SK-N-SH (cell line): ENCODE data around the gene SRD5A1. TPM values are rescaled to one million over a fixed set of nuclear protein-coding genes. Genes with fewer than 3 reads are reported as not detected.

Experiments
- CTCF ChIA-PET: fragments of 300-600, 350-600 bp; formaldehyde crosslinking; extraction: SDS; loops from one replicate; lab custom pipeline; 2021; lab: Yijun Ruan, JAX
- POLR2A ChIA-PET: fragments of 350-600 bp; sonication (Branson Sonifier 250); formaldehyde crosslinking; extraction: SDS; loops from one replicate; lab custom pipeline; 2020; ENCODE audit warnings: antibody characterized with exemption, inconsistent platforms; lab: Yijun Ruan, JAX
- DNase-seq: peaks from one replicate; pipeline ENCODE4 v3.0.0; 2012
- H2AFZ ChIP-seq: fragments of 200-600 bp; sonication (generic); 2 replicates; pipeline ENCODE4 v1.8.1; 2016; ENCODE audit warnings: antibody characterized with exemption, mild to moderate bottlenecking, low read depth
- H3F3A ChIP-seq: fragments of 200-600 bp; sonication (generic); replicated peaks from 2 replicates; pipeline ENCODE3; 2016; ENCODE audit warnings: antibody characterized with exemption, mild to moderate bottlenecking; ENCODE audit not compliant: insufficient read depth
- H3K27ac ChIP-seq, 2 experiments: fragments of 200-500 bp in 1 of 2; fragments of 200-600 bp in 1 of 2; sonication (Bioruptor generic) in 1 of 2; sonication (generic), shearing (Covaris generic) in 1 of 2; 2 replicates each; pipeline versions ENCODE4 v1.5.1 to v1.6.1; 2014 to 2016; ENCODE audit warnings: low read depth in 2 of 2, inconsistent platforms in 1 of 2, low read length in 1 of 2, mild to moderate bottlenecking in 1 of 2, mixed read lengths in 1 of 2
- H3K27me3 ChIP-seq: fragments of 200-600 bp; sonication (generic), shearing (Covaris generic); 2 replicates; pipeline ENCODE4 v1.6.1; 2016; ENCODE audit warnings: mixed run types; ENCODE audit not compliant: insufficient read depth
- H3K36me3 ChIP-seq, 2 experiments: fragments of 200-500 bp in 1 of 2; fragments of 200-600 bp in 1 of 2; sonication (Bioruptor generic) in 1 of 2; sonication (generic) in 1 of 2; replicated peaks in 1 of 2; 2 replicates each; pipeline versions ENCODE3 to v1.5.1; 2014 to 2016; ENCODE audit warnings: low read length in 1 of 2, mild to moderate bottlenecking in 1 of 2; ENCODE audit not compliant: insufficient read depth in 2 of 2, control insufficient read depth in 1 of 2
- H3K4me1 ChIP-seq, 2 experiments: fragments of 200-500 bp in 1 of 2; fragments of 200-600 bp in 1 of 2; sonication (Bioruptor generic) in 1 of 2; sonication (generic), shearing (Covaris generic) in 1 of 2; 2 replicates each; pipeline versions ENCODE4 v1.5.1 to v1.6.1; 2014 to 2016; ENCODE audit warnings: low read depth in 1 of 2, low read length in 1 of 2, mixed run types in 1 of 2; ENCODE audit not compliant: insufficient read depth in 2 of 2, control insufficient read depth in 1 of 2
- H3K4me2 ChIP-seq: fragments of 200-600 bp; sonication (generic), shearing (Covaris generic); 2 replicates; pipeline ENCODE4 v1.6.1; 2017; ENCODE audit warnings: mixed run types
- H3K4me3 ChIP-seq, 2 experiments: fragments of 200-500 bp in 1 of 2; fragments of 200-600 bp in 1 of 2; sonication (Bioruptor generic) in 1 of 2; sonication (generic), shearing (Covaris generic) in 1 of 2; 2 replicates each; pipeline versions ENCODE4 v1.5.1 to v1.8.1; 2014 to 2016; ENCODE audit warnings: low read depth in 2 of 2, inconsistent platforms in 1 of 2, low read length in 1 of 2, mild to moderate bottlenecking in 1 of 2, mixed read lengths in 1 of 2, moderate library complexity in 1 of 2
- H3K79me2 ChIP-seq: fragments of 200-600 bp; sonication (generic); 2 replicates; pipeline ENCODE4 v1.8.1; 2017; ENCODE audit warnings: mild to moderate bottlenecking; ENCODE audit not compliant: insufficient read depth
- H3K9ac ChIP-seq: fragments of 200-600 bp; sonication (generic); 2 replicates; pipeline ENCODE4 v1.6.1; 2017; ENCODE audit warnings: mixed run types
- H3K9me2 ChIP-seq: fragments of 200-600 bp; sonication (generic); 2 replicates; pipeline ENCODE4 v1.6.1; 2017; ENCODE audit warnings: mixed run types
- H3K9me3 ChIP-seq: fragments of 200-600 bp; sonication (generic); 2 replicates; pipeline ENCODE4 v1.6.1; 2017; ENCODE audit warnings: mixed run types, mild to moderate bottlenecking, moderate library complexity
- H4K20me1 ChIP-seq: fragments of 200-600 bp; sonication (generic); 2 replicates; pipeline ENCODE4 v1.6.1; 2017; ENCODE audit warnings: mild to moderate bottlenecking, mixed run types; ENCODE audit not compliant: insufficient read depth
- CHD2 ChIP-seq: fragments of 150-350 bp; IDR thresholded peaks from 2 replicates; pipeline ENCODE4 v1.6.1; 2018; ENCODE audit warnings: low read length; ENCODE audit not compliant: partially characterized antibody
- EP300 ChIP-seq, 2 experiments: IDR thresholded peaks; 2 replicates each; pipeline versions ENCODE4 v1.4.0 to v1.6.1; 2012; ENCODE audit warnings: borderline replicate concordance in 1 of 2, low read depth in 1 of 2, low read length in 1 of 2
- FOXJ3 ChIP-seq: sonication (generic); formaldehyde crosslinking; IDR thresholded peaks from 2 replicates; pipeline ENCODE4 v1.5.1; 2020; ENCODE audit warnings: mild to moderate bottlenecking, missing genetic modification reagents
- FOXM1 ChIP-seq: IDR thresholded peaks from 2 replicates; pipeline ENCODE4 v1.4.0; 2012; ENCODE audit warnings: low read depth, mild to moderate bottlenecking
- GATA2 ChIP-seq: sonication (generic); formaldehyde crosslinking; IDR thresholded peaks from 2 replicates; pipeline ENCODE4 v1.5.0; 2020; ENCODE audit warnings: mild to moderate bottlenecking, missing genetic modification reagents
- IRF3 ChIP-seq: fragments of 150-350 bp; IDR thresholded peaks from 2 replicates; pipeline ENCODE4 v1.6.1; 2016; ENCODE audit warnings: mild to moderate bottlenecking, low read depth, low read length
- JUND ChIP-seq: IDR thresholded peaks from 2 replicates; pipeline ENCODE4 v1.4.0; 2012
- MEF2A ChIP-seq: IDR thresholded peaks from 2 replicates; pipeline ENCODE4 v1.4.0; 2012; ENCODE audit warnings: low read depth, borderline replicate concordance
- NFIC ChIP-seq: IDR thresholded peaks from 2 replicates; pipeline ENCODE4 v1.4.0; 2012; ENCODE audit warnings: borderline replicate concordance
- NRF1 ChIP-seq: IDR thresholded peaks from 2 replicates; pipeline ENCODE4 v1.6.1; 2012; ENCODE audit warnings: low read depth, mild to moderate bottlenecking, low read length
- PBX3 ChIP-seq: IDR thresholded peaks from 2 replicates; pipeline ENCODE4; 2012
- RAD21 ChIP-seq: IDR thresholded peaks from 2 replicates; pipeline ENCODE4 v1.6.1; 2012; ENCODE audit warnings: mild to moderate bottlenecking, low read length
- RFX5 ChIP-seq: IDR thresholded peaks from 2 replicates; pipeline ENCODE4 v1.6.1; 2012; ENCODE audit warnings: mild to moderate bottlenecking, improper control_type of control experiment, low read length
- SIN3A ChIP-seq: IDR thresholded peaks from 2 replicates; pipeline ENCODE4 v1.6.1; 2012; ENCODE audit warnings: low read depth, mild to moderate bottlenecking, low read length, moderate library complexity, borderline replicate concordance
- SMC3 ChIP-seq: IDR thresholded peaks from 2 replicates; pipeline ENCODE4 v1.6.1; 2012; ENCODE audit warnings: low read depth, low read length, improper control_type of control experiment
- TAF1 ChIP-seq: IDR thresholded peaks from 2 replicates; pipeline ENCODE4 v1.6.1; 2012; ENCODE audit warnings: low read depth, mild to moderate bottlenecking, low read length, moderate library complexity, borderline replicate concordance
- TEAD4 ChIP-seq: IDR thresholded peaks from 2 replicates; pipeline ENCODE4 v1.4.0; 2012; ENCODE audit warnings: mild to moderate bottlenecking, borderline replicate concordance; ENCODE audit not compliant: insufficient read depth
- ZBTB33 ChIP-seq: IDR thresholded peaks from 2 replicates; pipeline ENCODE4 v1.4.0; 2012; ENCODE audit warnings: low read depth, borderline replicate concordance
- WGBS: methylation state at CpG from one replicate; pipeline ENCODE4 v1.1.6; 2017; ENCODE audit warnings: low lambda C conversion rate; 5-methylcytosine and 5-hydroxymethylcytosine counted together
- polyA plus RNA-seq, 3 experiments: library from polyadenylated mRNA; depleted of rRNA; stranded (reverse); fragments of >200 nt; gene quantifications; 2 replicates each; pipeline ENCODE4 v1.2.3, GENCODE V29; 2012
- TF ChIP-seq, protein P1 (sequence below): fragments of 150-350 bp; IDR thresholded peaks from 2 replicates; pipeline ENCODE4 v1.6.1; 2017; ENCODE audit warnings: antibody characterized with exemption, low read length, low read depth, borderline replicate concordance
- TF ChIP-seq, protein P2 (sequence below): IDR thresholded peaks from 2 replicates; pipeline ENCODE4 v1.6.1; 2012; ENCODE audit warnings: mild to moderate bottlenecking, low read depth, low read length, moderate library complexity

Gene SRD5A1
- polyA plus RNA-seq, 1 of the 3 experiments (the other 2 are of a cell fraction) = 24.0 TPM

- H3K4me2 ChIP-seq = no peak overlapping the region
- no peaks in the 10 kb centered on the region; the same call in 1 of the 2 replicates for H3K9me2 ChIP-seq
- H3K79me2 ChIP-seq = no peaks in the 10 kb centered on the region
- H3K27me3 ChIP-seq = no peaks in the 10 kb centered on the region
- H3K4me3 ChIP-seq = no peak overlapping the region
- no peaks in the 10 kb centered on the region for H3F3A ChIP-seq
- no peaks in the 10 kb centered on the region for H4K20me1 ChIP-seq
- H3K4me1 ChIP-seq = peaks cover 9 to 12% of the 10 kb centered on the region in 2 experiments; a peak in 3 of 4 replicates
- ChIA-PET CTCF (no interaction called here), POLR2A (no interaction called here)
- no peaks in the 10 kb centered on the region for H3K9me3 ChIP-seq
- H3K9ac ChIP-seq = no peak overlapping the region
- H3K27ac ChIP-seq = no peak overlapping the region
- DNase-seq = no peak
- no peaks in the 10 kb centered on the region for H3K36me3 ChIP-seq
- WGBS = 80% methylated on average over 11 of the region's 11 CpGs
- no peak overlapping the region for H2AFZ ChIP-seq
- no peak for TF ChIP-seq IRF3
- no peak for TF ChIP-seq FOXM1
- no peak for TF ChIP-seq SIN3A
- no peak for TF ChIP-seq TEAD4
- no peak for TF ChIP-seq PBX3
- TF ChIP-seq CHD2 = no peak
- TF ChIP-seq GATA2 (CRISPR knock-in tag) = no peak
- TF ChIP-seq TAF1 = no peak
- no peak for TF ChIP-seq NRF1
- no peak for TF ChIP-seq ZBTB33
- TF ChIP-seq RFX5 = no peak
- TF ChIP-seq, protein P1, sequence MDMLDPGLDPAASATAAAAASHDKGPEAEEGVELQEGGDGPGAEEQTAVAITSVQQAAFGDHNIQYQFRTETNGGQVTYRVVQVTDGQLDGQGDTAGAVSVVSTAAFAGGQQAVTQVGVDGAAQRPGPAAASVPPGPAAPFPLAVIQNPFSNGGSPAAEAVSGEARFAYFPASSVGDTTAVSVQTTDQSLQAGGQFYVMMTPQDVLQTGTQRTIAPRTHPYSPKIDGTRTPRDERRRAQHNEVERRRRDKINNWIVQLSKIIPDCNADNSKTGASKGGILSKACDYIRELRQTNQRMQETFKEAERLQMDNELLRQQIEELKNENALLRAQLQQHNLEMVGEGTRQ = no peak
- TF ChIP-seq, protein P2, sequence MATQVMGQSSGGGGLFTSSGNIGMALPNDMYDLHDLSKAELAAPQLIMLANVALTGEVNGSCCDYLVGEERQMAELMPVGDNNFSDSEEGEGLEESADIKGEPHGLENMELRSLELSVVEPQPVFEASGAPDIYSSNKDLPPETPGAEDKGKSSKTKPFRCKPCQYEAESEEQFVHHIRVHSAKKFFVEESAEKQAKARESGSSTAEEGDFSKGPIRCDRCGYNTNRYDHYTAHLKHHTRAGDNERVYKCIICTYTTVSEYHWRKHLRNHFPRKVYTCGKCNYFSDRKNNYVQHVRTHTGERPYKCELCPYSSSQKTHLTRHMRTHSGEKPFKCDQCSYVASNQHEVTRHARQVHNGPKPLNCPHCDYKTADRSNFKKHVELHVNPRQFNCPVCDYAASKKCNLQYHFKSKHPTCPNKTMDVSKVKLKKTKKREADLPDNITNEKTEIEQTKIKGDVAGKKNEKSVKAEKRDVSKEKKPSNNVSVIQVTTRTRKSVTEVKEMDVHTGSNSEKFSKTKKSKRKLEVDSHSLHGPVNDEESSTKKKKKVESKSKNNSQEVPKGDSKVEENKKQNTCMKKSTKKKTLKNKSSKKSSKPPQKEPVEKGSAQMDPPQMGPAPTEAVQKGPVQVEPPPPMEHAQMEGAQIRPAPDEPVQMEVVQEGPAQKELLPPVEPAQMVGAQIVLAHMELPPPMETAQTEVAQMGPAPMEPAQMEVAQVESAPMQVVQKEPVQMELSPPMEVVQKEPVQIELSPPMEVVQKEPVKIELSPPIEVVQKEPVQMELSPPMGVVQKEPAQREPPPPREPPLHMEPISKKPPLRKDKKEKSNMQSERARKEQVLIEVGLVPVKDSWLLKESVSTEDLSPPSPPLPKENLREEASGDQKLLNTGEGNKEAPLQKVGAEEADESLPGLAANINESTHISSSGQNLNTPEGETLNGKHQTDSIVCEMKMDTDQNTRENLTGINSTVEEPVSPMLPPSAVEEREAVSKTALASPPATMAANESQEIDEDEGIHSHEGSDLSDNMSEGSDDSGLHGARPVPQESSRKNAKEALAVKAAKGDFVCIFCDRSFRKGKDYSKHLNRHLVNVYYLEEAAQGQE = no peak
- TF ChIP-seq NFIC = no peak
- TF ChIP-seq FOXJ3 (CRISPR knock-in tag) = no peak
- TF ChIP-seq SMC3 = no peak
- TF ChIP-seq MEF2A = no peak
- TF ChIP-seq RAD21 = no peak
- no peak for TF ChIP-seq JUND
- no peak for TF ChIP-seq EP300 (IDR thresholded peaks at IDR 0.05; ENCODE audit: borderline replicate concordance in 1 of 2, low read depth in 1 of 2, low read length in 1 of 2)
Observed at GRCh38 chr5:6700074-6700684, 66.9 kb downstream of the SRD5A1 start.
